GM10266 (cell line): Measurements from ENCODE around the gene GNG3.
"Not testable (repeated sequence)": the region's sequence is repeated elsewhere in the genome, so short reads cannot be mapped to it uniquely, and the experiment has no call there.

Source experiments
- DNase-seq: peaks from one replicate; pipeline ENCODE4 v3.0.0; 2012; ENCODE audit errors: extremely low spot score
- CTCF ChIP-seq: IDR thresholded peaks from 2 replicates; pipeline ENCODE4 v1.5.1; 2012; ENCODE audit warnings: mild to moderate bottlenecking, low read depth; ENCODE audit not compliant: control insufficient read depth, insufficient read depth; ENCODE audit errors: missing control alignments

GNG3 gene

DNA sequence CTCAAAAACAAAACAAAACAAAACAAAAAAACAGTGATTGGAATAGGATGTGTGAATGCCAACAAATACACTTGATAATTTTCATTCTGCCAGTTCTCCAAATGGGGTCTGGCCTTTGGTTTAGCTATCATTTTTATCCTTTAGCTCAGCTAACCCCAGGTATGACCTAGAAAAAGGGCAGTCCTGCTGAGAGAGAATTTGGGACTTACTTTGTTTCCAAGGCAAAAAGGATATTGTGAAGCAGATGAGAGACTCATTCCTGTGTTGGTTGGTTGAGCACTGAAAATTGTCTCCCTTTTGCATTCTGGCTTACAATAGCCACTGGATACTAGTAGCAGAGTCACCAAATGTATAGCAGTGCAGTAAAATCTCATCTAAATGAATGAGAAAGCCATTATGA lies 29.7 kb downstream of the GNG3 start:
- no peak for TF ChIP-seq CTCF
- DNase-seq = no peak

DNA sequence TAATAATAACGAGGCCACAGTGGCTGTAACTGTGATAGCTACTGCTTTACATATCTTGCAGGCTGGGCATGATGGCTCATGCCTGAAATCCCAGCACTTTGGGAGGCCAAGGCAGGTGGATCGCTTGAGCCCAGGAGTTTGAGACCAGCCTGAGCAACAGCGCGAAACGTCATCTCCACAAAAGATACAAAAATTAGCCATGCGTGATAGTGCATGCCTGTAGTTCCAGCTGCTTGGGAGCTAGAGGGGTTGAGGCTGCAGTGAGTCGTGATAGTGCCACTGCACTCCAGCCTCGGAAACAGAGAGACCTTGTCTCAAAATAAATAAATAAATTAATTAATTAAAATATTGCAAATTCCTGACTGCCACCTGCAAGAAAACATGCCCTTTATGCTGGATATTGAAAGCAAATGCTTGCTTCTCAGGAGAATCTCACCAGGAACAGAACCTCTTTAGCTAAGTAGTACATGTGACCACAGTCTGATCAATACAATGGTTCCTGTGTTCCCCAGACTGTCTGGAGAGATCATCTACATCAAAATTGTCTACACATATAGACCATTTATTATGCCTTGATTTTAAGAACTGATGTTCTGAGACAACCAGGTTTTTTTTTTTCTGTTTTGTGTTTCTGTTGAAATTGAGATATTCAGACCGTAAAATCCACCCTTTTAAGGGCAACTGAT lies 40.1 kb downstream of the GNG3 start:
- no peak for DNase-seq
- TF ChIP-seq CTCF = no peak

DNA sequence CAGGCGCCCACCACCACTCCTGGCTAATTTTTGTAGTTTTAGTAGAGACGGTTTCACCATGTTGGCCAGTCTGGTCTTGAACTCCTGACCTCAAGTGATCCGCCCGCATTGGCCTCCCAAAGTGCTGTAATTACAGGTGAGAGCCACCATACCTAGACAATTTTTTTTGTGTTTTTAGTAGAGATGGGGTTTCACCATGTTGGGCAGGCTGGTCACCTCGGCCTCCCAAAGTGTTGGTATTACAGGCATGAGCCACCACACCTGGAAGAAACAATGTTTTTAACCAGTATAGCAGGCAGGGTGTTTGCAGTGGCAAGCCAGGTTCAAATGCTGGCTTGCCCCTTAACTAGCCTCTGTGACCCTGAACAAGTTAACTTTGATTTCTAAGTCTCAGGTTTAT lies 42.5 kb downstream of the GNG3 start:
- not testable (repeated sequence) for DNase-seq

GRCh38 chr11:62752177-62752785 lies 44.8 kb downstream of the GNG3 start:
- no peak for DNase-seq
- no peak for TF ChIP-seq CTCF

DNA sequence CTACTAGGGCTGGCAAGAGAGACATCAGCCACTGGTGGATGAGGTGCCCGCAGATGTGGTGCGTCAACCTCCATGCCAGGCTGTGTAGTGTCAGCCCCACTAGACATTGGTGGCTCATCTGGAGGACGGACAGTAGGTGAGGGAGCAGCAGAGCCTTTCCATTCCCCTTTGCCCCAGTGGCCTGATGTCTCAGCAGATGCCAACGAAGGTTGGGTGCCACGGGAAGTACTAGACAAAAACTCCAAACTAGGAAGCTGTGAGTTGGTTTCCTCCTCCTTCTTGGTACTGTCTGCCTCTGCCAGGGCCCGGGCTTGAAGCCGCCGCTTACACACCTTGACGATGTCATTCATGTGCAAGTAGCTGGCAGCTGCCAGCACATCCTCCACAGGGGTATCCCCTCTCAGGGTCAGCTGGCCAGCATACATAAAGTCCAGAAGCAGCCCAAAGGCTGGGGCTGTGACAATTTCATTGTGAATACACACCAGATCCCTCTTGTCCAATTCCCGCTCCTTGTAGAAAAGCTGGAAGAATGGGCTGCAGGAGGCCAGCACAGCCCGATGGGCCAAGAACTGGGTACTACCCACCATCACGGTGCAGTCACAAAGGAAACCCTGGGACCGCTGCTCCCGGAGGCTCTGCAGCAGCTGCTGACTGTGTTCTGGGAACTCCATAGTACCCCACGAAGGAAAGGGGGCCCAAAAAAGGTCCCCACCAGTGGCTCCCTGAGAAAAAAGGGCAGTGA lies 45.7 kb downstream of the GNG3 start:
- TF ChIP-seq CTCF = no peak
- DNase-seq = no peak

DNA sequence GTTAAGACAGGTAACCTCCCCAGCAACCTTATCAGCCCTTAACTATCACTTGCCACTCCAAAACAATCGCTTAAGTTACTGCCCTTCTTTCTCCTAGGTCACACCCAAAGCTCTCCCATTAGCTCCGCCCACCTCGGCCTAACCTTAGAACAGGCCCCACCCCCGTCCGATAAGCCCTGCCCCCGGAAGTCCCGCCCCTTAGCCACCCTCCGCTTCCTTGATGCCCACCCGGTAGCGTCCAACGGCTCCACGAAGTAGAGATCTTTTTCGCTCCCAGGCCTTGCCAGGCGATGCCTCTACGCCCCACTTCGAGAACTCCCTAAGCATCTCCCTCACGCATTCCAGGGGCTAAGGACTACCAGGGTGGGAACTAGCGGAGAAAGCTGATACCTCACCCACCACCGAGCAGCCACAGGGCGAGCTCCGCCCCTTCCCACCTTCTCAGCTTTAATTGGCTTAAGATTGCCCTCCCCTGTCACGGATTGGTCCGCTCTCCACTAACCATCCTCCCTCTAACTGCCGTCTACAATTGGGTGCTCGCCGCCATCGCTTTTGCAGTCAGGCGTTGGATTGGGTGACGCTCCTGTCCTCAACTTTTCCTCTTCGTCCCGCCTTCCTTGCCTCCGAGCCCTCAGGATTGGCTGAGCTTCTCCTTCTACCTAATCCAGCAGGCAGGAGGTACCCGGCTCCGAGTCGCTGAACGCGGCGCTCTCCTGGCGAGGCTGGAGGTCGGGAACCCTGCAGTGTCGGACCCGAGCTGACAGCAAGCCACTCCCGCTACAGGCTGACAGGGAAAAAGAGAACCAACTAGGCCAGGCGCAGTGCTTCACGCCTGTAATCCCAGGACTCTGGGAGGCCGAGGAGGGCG lies 46.5 kb downstream of the GNG3 start, which contains the start of gene ZBTB3:
ZBTB3 (minus strand) TSS at position 425 of the 868 bp plus-strand sequence. CDS start 496 bp downstream, outside the sequence.
- no peak for TF ChIP-seq CTCF
- peak; percentile 90 for DNase-seq

GRCh38 chr11:62755086-62755615 lies 47.7 kb downstream of the GNG3 start:
- DNase-seq = no peak
- TF ChIP-seq CTCF = no peak
